Measurements from ENCODE around the gene VAMP2.

The VAMP2 gene

DNA sequence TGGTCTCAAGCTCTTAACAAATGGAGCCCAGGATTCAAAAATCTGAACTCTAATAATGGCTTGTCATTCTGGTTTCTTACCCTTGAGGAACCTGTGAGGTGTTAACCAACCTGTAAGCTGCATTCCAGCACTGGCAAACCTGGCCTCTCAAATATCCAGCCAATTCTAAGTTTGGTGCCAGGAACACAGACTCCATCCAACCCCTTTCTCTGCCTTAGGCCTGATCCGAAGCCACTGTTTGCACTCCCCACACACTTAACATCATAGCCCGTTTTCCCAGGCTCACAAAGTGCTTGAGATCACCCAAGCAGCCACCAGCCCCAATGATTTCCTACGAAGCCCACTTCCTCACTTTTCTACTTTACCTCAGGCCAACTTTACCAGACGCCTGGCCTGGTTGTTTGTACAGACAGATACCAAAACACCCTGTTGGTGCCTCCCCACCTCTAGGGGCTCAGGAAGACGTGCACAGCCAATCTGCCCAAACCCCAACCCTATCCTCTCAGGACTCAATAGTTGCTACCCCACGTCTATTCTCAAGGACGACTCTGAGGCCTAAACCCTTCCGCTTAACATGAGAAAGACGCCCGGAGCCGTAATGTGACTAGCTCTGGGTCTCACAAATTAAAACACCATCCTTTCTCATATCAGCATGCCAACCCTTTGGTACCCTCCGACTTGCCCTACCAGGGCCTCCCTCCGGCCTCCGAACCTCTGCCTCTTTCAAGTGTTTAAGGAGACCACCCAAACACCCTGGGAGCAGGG, 7.3 kb downstream of the VAMP2 start:
- DNase-seq: no peak

- DNase-seq: no peak
These were observed 8.1 kb downstream of the VAMP2 start for GRCh38 chr17:8154608-8155155.

DNA sequence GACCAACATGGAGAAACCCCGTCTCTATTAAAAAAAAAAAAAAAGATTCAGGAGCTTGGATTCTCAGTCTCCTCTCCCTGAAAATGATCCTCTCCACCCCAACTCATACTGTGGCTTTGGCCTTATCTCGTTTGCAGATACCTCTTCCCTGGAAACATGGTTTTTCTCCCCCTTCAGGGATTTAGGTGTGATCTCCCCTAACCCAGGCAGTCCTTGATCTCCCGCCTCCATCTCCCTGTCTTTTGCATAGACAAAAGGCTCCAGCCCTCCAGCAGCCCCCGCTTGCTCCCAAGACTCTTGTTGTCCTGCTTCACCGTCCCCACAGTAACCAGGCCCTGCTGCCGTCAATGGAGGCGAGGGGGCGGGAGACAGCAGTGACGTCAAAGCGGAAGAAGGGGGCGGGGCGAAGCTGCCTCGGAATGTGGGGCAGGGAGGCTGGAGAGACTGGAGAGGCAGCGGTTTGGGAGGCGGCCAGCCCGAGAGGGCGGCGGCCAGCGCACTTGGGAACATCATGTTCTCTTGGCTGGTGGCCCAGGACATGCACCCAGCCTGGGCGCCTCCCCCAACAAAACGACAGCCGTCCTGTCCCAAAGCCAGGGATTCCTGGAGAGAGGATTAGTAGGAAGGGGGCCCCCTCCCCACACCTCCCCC, 8.7 kb downstream of the VAMP2 start:
- DNase-seq: peak; percentile 94

DNA sequence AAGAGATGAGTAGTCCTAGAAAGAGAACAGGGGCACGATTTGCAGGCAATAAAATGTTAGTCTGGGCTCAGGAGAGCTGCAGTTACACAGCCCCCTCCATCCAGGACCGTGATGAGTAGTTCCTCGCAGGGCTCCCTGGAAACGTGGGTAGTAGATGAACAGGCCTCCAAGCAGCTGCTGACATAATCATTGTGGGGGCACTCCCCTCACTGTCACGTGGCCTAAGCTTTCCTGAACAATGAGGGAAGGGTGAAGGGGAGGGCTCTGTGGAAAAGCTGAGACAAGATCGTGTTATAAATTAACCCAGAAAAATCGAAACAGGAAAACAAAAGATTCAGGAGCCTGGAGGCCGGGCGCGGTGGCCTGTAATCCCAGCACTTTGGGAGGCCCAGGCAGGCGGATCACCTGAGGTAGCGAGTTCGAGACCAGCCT, 9.2 kb downstream of the VAMP2 start:
- DNase-seq: no peak

DNA sequence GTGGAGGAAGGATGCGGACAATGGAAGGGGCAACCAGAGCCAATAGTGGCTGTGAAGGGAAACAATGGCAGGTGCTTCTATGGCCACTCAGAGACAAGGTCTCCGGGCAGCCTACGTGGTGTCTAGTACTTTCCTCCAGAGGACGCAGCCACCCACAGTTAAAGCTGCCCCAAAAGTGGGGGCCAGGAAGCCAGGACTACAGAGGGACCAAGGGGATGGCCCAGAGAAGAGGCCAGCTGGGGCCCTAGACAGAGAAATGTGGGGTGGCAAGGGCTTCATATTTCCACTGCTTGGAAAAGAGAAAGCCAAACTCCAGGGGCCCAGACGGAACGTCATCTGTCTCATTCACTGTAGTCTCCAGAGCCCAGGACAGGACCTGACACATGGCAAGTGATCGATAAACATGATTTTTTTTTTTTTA, 9.7 kb downstream of the VAMP2 start:
- DNase-seq: no peak

- DNase-seq: peak; percentile 91
These were observed 10.5 kb downstream of the VAMP2 start, which contains the start of gene PER1 for GRCh38 chr17:8152112-8152775. Gene PER1, minus strand, starts transcription at chr17:8152404. Its CDS starts 1,698 bp downstream, at chr17:8150706.

GRCh38 chr17:8151641-8152111, 11.1 kb downstream of the VAMP2 start:
- no peak for DNase-seq

GRCh38 chr17:8151120-8151640, 11.6 kb downstream of the VAMP2 start:
- DNase-seq: peak; percentile 88

GRCh38 chr17:8150194-8151119, 12.3 kb downstream of the VAMP2 start:
- DNase-seq: no peak

- DNase-seq: no peak
These were observed 13.1 kb downstream of the VAMP2 start for GRCh38 chr17:8149419-8150193.

DNA sequence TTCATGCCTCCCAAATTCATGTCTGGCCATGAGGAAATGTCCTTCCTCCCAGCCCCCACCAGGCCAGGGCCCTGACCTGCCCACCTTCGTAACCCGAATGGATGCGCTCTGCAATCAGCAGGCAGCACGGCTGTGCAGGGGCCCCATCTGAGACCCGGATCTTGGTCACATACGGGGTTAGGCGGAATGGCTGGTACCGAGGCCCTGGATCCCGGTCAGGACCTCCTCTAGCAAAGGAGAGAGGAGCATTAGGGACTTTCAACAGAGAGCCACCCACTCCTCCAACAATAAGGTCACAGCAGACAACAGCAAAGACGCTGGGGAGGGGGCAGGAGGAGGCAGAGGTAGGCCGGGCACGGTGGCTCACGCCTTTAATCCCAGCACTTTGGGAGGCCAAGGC, 14.2 kb downstream of the VAMP2 start:
- no peak for DNase-seq

DNA sequence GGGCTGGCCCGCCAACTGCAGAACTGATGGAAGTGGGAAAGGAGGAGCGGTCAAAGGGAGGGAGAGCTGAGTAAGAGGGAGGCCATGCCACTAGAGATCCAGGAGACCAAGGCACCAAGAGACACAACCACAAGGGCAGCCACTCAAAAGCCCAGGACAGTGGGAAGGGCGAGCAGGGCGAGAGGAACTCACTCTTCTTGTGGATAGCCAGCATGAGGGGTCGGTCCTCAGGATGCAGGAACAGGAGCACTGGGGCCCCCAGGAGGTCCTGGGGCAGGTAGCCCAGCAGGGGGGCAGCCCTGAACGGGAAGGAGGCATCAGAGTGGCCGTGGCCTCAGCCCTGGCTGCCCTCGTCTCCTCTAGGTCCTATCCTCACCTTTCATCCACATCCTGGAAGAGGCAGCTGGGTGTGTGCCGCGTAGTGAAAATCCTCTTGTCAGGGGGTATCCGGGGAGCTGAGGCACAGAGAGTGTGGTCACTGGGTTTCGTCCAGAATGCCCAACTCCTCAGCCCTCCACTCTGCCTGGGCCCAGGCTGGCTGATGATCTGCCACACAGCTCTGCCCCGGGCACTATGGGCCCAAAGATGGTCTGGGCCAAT, 14.8 kb downstream of the VAMP2 start:
- no peak for DNase-seq

DNA sequence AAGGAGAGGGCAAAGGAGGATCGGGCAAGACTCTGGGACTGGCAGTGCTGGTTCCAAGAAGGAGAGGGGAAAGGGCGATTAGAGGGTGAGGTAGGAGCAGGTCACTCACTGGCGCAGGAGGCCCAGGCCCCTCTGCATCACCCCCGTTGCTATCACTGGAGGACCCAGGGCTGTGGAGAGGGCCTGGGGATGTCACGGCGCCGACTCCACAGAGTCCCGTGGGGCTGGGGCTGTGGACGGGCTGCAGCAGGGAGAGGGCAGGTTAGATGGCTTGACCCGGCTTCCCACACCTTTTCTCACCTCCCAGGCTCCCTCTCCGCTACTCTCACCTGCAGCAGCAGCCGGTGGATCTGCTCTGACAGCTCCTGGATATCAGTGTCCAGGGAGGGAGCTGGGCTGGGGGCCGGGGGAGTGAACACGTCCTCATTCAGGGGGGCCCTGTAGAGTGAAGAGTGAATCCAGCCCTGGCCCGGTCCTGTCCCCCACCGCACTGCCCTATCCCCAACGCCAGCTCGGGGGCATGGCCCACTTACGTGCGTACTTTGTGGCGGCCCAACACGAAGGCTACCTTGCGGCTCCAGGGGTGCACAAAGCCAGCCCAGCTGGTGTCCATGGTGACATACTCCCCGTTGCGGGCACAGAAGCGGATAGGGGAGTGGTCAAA, 15.5 kb downstream of the VAMP2 start:
- DNase-seq: no peak

GRCh38 chr17:8146381-8147140, 16.2 kb downstream of the VAMP2 start:
- no peak for DNase-seq

DNA sequence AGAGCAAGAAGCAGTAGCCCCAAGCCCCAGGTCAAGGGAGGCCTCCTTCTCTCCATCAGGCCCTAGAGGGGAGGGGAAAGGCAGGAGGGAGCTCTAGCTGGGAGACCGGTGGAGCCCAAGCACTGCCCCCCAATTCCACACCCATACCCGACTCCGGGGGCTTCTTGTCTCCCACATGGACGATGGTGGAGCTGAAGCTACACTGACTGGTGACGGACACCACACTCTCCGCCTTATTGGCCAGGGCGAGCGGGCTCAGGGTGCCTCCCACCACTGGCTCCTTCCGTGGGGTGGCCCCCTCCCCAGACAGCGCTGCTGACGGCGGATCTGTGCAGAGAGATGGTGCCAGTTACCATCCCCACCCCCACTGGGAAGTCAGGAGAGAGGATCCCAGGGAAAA, 16.9 kb downstream of the VAMP2 start:
- DNase-seq: no peak

DNA sequence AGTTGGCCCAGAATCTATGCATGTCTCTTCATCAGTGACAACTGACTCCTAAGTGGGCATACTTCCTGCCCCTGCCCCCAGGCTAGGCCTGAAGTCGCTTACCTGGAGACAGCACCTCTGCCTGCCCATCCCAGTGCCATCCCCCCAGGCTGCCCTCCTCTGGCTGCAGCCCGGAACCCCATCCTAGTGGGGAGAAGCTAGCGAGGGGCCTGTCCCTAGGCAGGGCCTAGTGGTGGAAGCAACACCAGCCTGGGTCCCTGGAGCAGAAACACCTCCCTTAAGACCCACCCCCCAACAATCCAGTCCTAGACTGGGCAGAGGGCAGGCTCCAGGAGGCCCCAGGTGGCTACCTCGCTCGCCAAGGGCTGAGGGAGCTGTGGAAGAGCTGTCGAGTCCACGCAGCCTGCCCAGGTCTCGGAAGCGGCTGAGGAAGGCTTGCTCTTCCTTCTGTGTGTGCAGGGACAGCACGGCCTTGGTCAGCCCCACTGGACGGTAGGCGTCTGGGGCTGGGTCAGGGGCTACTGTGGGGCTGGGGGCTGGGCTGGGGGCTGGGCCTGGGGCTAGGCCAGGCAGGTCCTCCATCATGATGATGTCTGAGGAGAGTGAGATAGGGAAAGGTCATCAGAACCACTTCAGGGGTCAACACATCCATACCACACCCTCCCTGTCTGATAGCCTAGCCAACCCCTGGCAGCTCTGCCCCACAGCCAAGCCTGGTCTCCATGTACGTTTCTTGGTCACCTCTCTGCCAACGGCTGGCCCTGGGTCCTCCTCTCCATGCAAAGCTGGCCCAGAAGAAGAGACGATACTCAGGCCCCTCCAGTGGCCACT, 18.1 kb downstream of the VAMP2 start:
- DNase-seq: no peak

GRCh38 chr17:8143581-8144400, 19.0 kb downstream of the VAMP2 start:
- no peak for DNase-seq
